NCI-H187 (cell line): Measurements from ENCODE around the gene KIF13A.

Experiments
- DNase-seq, 2 experiments: peaks; one replicate each; lab custom pipeline; 2025; lab: John Stamatoyannopoulos, UW

The KIF13A gene

DNA sequence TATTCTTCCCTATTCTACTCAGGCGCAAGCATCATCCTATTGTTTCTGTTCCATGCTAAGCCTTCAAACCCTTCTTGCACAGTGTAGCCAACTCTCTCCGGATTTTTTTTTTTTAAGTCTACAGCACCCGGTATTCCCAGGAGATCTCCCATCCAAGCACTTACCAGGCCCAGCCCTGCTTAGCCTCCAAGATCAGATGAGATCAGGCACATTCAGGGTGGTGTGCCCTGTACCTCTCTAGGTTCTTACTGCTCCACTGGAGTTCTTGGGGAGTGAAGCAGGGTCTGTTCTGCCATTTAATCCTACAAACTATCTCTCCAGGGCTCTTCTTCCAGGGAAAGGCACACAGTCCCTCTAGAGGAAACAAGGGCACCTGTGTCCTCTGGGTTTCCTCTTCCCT lies 265.8 kb downstream of the KIF13A start:
- DNase-seq: no peak

DNA sequence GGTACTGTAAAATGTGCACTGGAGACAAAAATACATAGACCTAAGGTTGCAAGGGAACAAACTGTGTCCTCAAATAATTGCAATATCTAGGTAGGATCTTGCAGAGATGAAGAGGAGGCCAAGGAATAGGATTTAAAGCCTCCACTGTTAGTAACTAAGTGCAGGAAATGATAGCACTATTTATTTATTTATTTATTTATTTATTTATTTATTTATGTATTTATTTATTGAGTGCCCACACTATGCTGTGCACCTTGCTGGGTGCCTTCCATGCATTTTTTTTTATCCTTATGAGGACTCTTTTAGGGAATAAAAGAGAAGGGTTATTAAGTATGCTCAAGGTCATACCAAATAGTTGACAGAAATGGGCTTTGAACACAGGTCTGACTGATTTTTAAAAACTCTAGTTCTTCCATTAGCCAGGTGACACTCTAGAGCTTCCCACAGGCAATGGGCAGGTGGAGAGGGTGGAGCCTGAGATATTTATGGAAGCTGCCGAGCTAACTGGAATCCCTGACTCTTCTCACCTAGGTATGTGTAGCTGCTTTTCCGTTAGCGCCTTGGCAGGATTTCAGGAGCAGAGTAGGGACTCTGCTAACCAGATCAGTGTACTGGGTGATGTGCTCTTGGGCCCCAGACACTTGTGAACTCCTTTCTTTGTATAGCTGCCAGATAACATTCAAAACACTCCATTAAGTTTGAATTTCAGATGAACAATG lies 268.0 kb downstream of the KIF13A start:
- DNase-seq: no peak

DNA sequence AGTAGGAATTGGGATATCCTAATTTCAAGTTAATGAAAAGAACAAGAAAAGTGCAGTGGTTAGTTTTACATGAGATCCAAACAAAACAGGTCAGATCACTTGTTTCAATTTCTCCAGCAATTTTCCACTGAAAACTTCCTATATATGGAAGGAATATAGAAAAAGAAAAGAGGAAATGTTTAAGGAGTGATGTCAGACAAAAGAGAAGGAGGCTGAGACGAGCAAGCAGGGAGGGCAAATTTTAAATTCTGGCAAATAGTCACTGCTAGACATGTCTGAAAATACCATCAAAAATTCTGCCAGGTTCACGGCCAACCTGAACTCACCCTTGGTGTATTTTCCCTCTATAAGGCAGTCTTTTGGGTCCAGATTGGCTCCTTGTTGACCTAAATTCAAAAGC lies 271.2 kb downstream of the KIF13A start:
- DNase-seq: no peak

DNA sequence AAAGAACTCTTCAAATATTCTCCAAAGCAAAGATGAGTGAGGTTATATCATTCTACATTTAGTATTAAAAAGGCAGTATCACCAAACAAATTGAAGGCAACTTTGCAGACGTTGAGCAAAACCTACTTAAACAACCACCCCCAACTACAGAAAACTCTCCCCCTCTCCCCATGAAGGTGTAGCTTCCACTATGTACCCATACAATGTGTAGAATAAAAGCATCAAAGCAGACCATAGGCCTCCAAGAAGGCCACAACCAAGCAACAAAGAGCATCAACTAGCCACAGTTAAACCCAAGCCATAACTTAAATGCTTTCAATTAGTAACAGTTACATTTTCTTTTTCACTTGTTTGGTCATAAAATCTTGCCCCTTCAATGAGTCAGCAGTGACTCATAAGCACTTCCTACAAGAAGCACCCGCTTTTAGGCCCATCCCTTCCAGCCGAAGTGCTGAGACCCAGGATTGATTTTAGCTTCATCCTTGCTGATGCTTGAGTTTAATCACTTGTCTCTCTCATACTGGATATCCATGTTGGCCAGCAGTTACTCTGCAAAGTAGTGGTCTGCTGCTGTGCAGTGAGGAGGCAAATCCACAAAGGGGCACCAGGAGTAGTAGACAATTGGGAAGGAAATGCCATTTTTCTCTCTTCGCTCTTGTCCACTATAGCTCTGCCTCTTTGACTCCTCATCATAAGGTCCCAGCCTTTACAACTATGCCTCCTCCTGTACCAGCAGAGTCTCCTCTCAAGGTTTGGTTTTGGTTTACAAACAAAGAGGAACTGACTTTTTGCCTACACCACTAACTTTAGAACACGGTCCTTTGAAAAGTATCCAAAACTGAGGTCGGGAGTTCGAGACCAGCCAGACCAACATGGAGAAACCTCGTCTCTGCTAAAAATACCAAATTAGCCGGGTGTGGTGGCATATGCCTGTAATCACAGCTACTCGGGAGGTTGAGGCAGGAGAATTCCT lies 272.3 kb downstream of the KIF13A start:
- DNase-seq: no peak

DNA sequence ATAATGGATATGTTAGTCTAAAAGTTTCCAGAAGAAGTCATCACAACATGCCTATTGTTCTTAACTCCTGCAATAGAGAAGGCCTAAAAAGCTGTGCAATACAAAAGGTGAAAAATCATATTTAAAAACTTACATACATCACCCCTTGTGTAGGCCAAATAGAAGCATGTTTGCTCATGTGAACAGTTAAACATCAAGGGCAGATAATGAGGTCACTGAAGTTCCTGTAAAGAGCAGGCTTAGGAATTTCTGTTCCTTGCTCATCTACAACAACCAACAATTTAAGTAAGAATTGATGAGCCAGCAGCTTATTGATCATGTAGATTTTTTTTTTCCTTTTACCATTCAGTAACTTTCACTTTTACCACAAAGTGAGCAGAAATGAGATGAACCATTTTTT lies 273.3 kb downstream of the KIF13A start:
- DNase-seq: no peak

DNA sequence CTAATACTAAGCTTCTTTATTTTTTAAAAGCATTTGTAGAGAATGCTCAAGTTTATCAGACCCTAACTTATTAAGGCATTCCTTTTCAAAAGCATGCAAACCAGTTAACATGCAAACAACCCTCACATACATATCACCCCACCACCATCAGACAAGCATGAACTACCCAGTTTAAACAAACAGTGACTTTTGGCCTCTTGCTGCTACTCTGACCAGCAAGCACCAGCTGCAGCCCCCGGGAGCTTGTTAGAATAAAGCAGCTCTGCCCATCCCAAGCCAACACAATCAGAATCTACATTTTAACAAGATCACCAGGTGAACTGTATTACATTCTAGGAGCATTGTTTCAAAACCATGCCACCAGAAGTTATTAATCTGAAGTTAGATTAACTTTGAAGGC lies 274.9 kb downstream of the KIF13A start:
- DNase-seq: no peak

DNA sequence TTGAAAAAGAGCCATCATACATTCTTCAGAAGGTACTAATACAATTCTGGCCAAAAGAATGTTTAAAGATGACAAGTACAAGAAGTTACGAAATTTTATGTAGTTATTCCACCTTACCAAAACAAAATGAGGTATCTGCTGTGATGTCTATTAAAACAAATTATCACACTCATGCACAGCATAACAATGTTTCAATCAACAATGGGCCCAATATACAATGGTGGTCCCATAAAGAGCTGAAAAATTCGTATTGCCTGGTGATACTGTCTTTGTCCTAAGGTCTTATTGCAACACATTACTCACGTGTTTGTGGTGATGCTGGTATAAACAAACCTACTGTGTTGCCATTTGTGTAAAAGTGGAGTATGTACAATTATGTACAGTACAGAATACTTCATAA lies 277.1 kb downstream of the KIF13A start:
- DNase-seq: no peak

DNA sequence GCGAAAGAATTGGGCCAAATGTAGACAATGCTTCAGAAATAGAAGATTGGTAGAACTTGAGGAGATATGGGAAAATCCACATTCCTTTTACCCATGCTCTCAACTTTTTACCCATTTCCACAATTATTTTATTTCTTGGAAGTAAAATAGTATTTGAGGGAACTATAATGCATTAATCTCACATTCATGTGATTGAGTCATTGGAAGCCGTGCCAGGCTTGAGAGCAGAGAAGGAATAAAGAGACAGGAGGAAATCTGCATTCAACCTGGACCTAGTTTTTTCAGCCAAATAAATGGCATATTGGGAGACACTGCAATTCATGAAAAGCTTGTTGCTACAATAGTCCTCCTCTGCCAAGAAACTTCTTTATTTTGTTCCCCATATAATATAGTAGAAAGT lies 278.0 kb downstream of the KIF13A start:
- no peak for DNase-seq
